Activated CD8-positive, alpha-beta memory T cell treated with anti-CD3 and anti-CD28 coated beads for 4 hours (primary cell): Measurements from ENCODE around the gene RIN1.
"Not testable (repeated sequence)": the region's sequence is repeated elsewhere in the genome, so short reads cannot be mapped to it uniquely, and the experiment has no call there.

Source experiments
- DNase-seq, 2 donors: peaks; one replicate each; pipeline ENCODE4 v3.0.0-alpha.2; 2020; ENCODE audit warnings: low read depth in 2 of 2

Gene RIN1

GRCh38 chr11:66360406-66361073 is 24.3 kb upstream of the RIN1 start:
- DNase-seq: no peak

- DNase-seq: no peak
These were observed 23.4 kb upstream of the RIN1 start for GRCh38 chr11:66359662-66360087.

GRCh38 chr11:66350560-66351235 is 14.5 kb upstream of the RIN1 start:
- not testable (repeated sequence) for DNase-seq

- no peak for DNase-seq
These were observed 12.8 kb upstream of the RIN1 start for GRCh38 chr11:66349084-66349386.

GRCh38 chr11:66347425-66348276 is 11.4 kb upstream of the RIN1 start, which contains the start of gene B4GAT1:
Gene B4GAT1 (minus strand): TSS chr11:66347629. CDS start chr11:66347545, 84 bp downstream.
- peak; percentile 59 to 64 for DNase-seq

- DNase-seq: no peak
These were observed 10.5 kb upstream of the RIN1 start for GRCh38 chr11:66346476-66347424.

- no peak for DNase-seq
These were observed 9.0 kb upstream of the RIN1 start for GRCh38 chr11:66345316-66345649.

- peak; percentile 92 to 95 for DNase-seq
These were observed 8.5 kb upstream of the RIN1 start, which contains the start of gene BRMS1 for GRCh38 chr11:66344550-66345315. Gene BRMS1 (minus strand): TSS chr11:66345104. CDS start chr11:66342234, 2,870 bp downstream.

- DNase-seq: no peak
These were observed 6.9 kb upstream of the RIN1 start for GRCh38 chr11:66343176-66343575.

- DNase-seq: no peak
These were observed 5.4 kb upstream of the RIN1 start for GRCh38 chr11:66341502-66342126.

- DNase-seq: no peak
These were observed 4.6 kb upstream of the RIN1 start for GRCh38 chr11:66340596-66341501.

- DNase-seq: no peak
These were observed 3.7 kb upstream of the RIN1 start for GRCh38 chr11:66339686-66340483.

- no peak for DNase-seq
These were observed 3.0 kb upstream of the RIN1 start for GRCh38 chr11:66339162-66339675.

GRCh38 chr11:66338276-66339161 is 2.3 kb upstream of the RIN1 start:
- DNase-seq: no peak

GRCh38 chr11:66337103-66337899 is 1.1 kb upstream of the RIN1 start:
- no peak for DNase-seq

GRCh38 chr11:66335531-66336233 is 552 bp downstream of the RIN1 start:
- no peak for DNase-seq
